Thyroid gland (tissue), 4 donors: ENCODE results near the gene GNG12.

Experiments used
- CTCF ChIP-seq, 6 experiments: fragments of 200-600 bp in 3 of 6; fragments of 450-650 bp in 3 of 6; sonication (generic) in 3 of 6; IDR thresholded peaks; one replicate each; pipeline ENCODE4 v1.5.1; 2016 to 2019; ENCODE audit warnings: antibody characterized with exemption in 6 of 6, mild to moderate bottlenecking in 2 of 6, inconsistent platforms in 1 of 6, moderate library complexity in 1 of 6
- POLR2A ChIP-seq, 2 donors: fragments of 450-650 bp; IDR thresholded peaks; one replicate each; pipeline ENCODE4 v1.6.1; 2017; ENCODE audit warnings: antibody characterized with exemption in 2 of 2, mild to moderate bottlenecking in 2 of 2, moderate library complexity in 1 of 2

- TF ChIP-seq CTCF (IDR thresholded peaks at IDR 0.05) (no peak), POLR2A (IDR thresholded peaks at IDR 0.05) (no peak)
Measured at GRCh38 chr1:67659229-67659628, 174.0 kb downstream of the GNG12 start.
